Activated T-helper 1 cell treated with anti-CD3 and anti-CD28 coated beads, Interleukin-12 subunit alpha, Interleukin-12 subunit beta, Interleukin-2, Interleukin-4 antibody, amounts not matched to agents 30 ng/mL and 10 ng/mL and 1 ng/mL, durations not matched to agents 14 hours and 24 hours and 36 hours (primary cell): ENCODE results near the gene LIN37. TPM values are rescaled to one million over a fixed set of nuclear protein-coding genes. Genes with fewer than 3 reads are reported as not detected.

Experiments
- total RNA-seq: library from RNA; stranded (reverse); gene quantifications from 2 replicates; pipeline ENCODE4 v1.2.3, GENCODE V29; 2022

The LIN37 gene
- total RNA-seq, 1 donor from 2014 or later: 9.3 TPM

Other genes with a start within 250 kb of the LIN37 start
- not detected in 2 replicates for gene DMKN, start 234.9 kb upstream of the LIN37 start, total RNA-seq
- not detected in 2 replicates for gene SBSN, start 220.3 kb upstream of the LIN37 start, total RNA-seq
- gene GAPDHS, start 215.1 kb upstream of the LIN37 start, total RNA-seq: not detected in 2 replicates
- 122 and 123 TPM in 2 replicates for gene TMEM147, start 202.9 kb upstream of the LIN37 start, total RNA-seq
- not detected in 2 replicates for gene ATP4A, start 184.9 kb upstream of the LIN37 start, total RNA-seq
- gene PMIS2, start 162.4 kb upstream of the LIN37 start, total RNA-seq: not detected in 2 replicates
- gene HAUS5, start 135.8 kb upstream of the LIN37 start, total RNA-seq: 41.0 and 48.4 TPM in 2 replicates
- gene RBM42, start 119.5 kb upstream of the LIN37 start, total RNA-seq: 105 and 118 TPM in 2 replicates
- gene ETV2, start 106.8 kb upstream of the LIN37 start, total RNA-seq: 0.98 and 1.0 TPM in 2 replicates
- 434 and 451 TPM in 2 replicates for gene COX6B1, start 100.3 kb upstream of the LIN37 start, total RNA-seq
- gene UPK1A, start 82.1 kb upstream of the LIN37 start, total RNA-seq: 0.41 and 0.51 TPM in 2 replicates
- 126 TPM in 2 replicates for gene ZBTB32, start 44.0 kb upstream of the LIN37 start, total RNA-seq
- gene KMT2B, start 30.6 kb upstream of the LIN37 start, total RNA-seq: 61.9 and 65.2 TPM in 2 replicates
- 105 and 106 TPM in 2 replicates for gene IGFLR1, start 6.1 kb upstream of the LIN37 start, total RNA-seq
- 28.1 and 29.7 TPM in 2 replicates for gene U2AF1L4, start 3.2 kb upstream of the LIN37 start, total RNA-seq
- gene PSENEN, start 2.9 kb upstream of the LIN37 start, total RNA-seq: 50.6 and 54.6 TPM in 2 replicates
- gene HSPB6, start 8.5 kb downstream of the LIN37 start, total RNA-seq: 0.78 TPM in 1 of 2 replicates, not detected in the other
- 39.5 and 45.1 TPM in 2 replicates for gene PROSER3, start 9.6 kb downstream of the LIN37 start, total RNA-seq
- gene ARHGAP33, start 27.0 kb downstream of the LIN37 start, total RNA-seq: 24.5 and 25.8 TPM in 2 replicates
- gene PRODH2, start 64.3 kb downstream of the LIN37 start, total RNA-seq: not detected in 2 replicates
- 0.05 TPM in 1 of 2 replicates, not detected in the other for gene NPHS1, start 103.9 kb downstream of the LIN37 start, total RNA-seq
- gene KIRREL2, start 108.3 kb downstream of the LIN37 start, total RNA-seq: 1.7 TPM in 2 replicates
- 2.3 and 2.4 TPM in 2 replicates for gene APLP1, start 120.0 kb downstream of the LIN37 start, total RNA-seq
- gene NFKBID, start 152.0 kb downstream of the LIN37 start, total RNA-seq: 163 and 164 TPM in 2 replicates
- 58.5 and 62.2 TPM in 2 replicates for gene HCST, start 154.0 kb downstream of the LIN37 start, total RNA-seq
- gene TYROBP, start 159.7 kb downstream of the LIN37 start, total RNA-seq: not detected in 2 replicates
- gene LRFN3, start 187.8 kb downstream of the LIN37 start, total RNA-seq: 11.6 and 13.6 TPM in 2 replicates
- gene SDHAF1, start 246.6 kb downstream of the LIN37 start, total RNA-seq: 21.2 and 24.5 TPM in 2 replicates